Endothelial cell of coronary artery (primary cell): ENCODE results near the gene MARVELD3. TPM values are rescaled to one million over a fixed set of nuclear protein-coding genes. Genes with fewer than 3 reads are reported as not detected.

Experiments
- total RNA-seq: library from RNA; depleted of rRNA; stranded (reverse); fragments of >200 nt; gene quantifications from 2 replicates; pipeline ENCODE4 v1.2.3, GENCODE V29; 2014

Gene MARVELD3, protein sequence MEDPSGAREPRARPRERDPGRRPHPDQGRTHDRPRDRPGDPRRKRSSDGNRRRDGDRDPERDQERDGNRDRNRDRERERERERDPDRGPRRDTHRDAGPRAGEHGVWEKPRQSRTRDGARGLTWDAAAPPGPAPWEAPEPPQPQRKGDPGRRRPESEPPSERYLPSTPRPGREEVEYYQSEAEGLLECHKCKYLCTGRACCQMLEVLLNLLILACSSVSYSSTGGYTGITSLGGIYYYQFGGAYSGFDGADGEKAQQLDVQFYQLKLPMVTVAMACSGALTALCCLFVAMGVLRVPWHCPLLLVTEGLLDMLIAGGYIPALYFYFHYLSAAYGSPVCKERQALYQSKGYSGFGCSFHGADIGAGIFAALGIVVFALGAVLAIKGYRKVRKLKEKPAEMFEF
- total RNA-seq: not detected in 2 replicates

DNA sequence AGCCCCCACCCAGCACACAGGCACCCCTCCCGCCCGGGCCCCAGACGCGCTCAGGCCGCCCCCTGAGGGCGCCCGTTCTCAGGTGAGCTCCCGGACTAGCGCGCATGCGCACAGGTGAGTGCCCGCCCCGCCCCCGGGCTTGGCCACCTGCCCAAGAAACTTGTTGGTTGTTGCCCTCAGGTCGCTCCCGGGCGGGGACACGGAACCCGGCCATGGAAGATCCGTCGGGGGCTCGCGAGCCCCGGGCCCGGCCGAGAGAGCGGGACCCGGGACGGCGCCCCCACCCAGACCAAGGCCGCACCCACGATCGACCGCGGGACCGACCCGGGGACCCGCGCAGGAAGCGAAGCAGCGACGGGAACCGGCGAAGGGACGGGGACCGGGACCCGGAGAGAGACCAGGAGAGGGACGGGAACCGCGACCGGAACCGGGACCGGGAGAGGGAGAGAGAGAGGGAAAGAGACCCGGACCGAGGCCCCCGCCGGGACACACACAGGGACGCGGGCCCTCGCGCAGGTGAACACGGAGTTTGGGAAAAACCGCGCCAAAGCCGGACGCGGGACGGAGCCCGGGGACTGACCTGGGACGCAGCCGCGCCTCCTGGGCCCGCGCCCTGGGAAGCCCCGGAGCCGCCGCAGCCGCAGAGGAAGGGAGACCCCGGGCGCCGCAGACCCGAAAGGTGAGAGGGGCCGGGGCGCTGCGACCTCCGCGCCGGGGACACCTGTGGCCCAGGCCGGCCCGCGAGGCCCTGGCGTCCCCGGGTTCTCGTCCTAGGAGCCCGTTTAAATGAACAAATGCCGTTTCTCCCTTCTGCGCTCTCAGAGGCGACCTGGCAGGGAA, at the start of gene MARVELD3:
MARVELD3 (plus strand) TSS at position 167 of the 840 bp plus-strand sequence; CDS start at position 213, 46 bp downstream.

DNA sequence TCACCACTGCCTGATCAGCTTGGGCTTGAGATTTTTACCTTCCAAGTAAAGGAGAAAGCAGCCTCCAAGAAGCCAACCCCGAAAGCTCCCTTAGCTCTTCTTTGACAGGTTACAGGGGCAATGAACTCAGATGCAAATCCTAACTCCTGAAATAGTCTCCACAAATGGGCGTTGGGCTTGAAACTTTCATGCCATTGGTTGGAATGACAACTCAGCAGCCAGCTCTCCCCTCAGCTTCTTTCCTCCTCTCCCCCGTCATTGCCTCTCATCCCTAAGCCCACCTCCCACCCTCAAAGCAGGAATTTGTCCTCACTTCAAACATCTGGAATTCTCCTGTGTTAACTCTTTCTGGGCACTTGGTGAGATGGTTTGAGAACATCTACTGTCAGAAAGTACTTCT, 49.0 kb upstream of the MARVELD3 start, which contains the start of gene TAT:
TAT (minus strand) TSS at position 122 of the 400 bp plus-strand sequence. CDS start 677 bp downstream, outside the sequence.

Other genes starting within 250 kb of the MARVELD3 start
- not detected in 2 replicates for gene TLE7, start 184.1 kb upstream of the MARVELD3 start, total RNA-seq
- gene ZNF23, start 163.9 kb upstream of the MARVELD3 start, total RNA-seq: 4.2 and 7.2 TPM in 2 replicates
- 0.94 and 1.5 TPM in 2 replicates for gene ZNF19, start 136.9 kb upstream of the MARVELD3 start, total RNA-seq
- gene CHST4, start 99.8 kb upstream of the MARVELD3 start, total RNA-seq: not detected in 2 replicates
- not detected in 2 replicates for gene TAT, start 49.1 kb upstream of the MARVELD3 start, total RNA-seq
- 4.9 and 7.1 TPM in 2 replicates for gene PHLPP2, start 98.5 kb downstream of the MARVELD3 start, total RNA-seq
- 42.5 and 60.1 TPM in 2 replicates for gene AP1G1, start 182.7 kb downstream of the MARVELD3 start, total RNA-seq
- 11.3 and 16.5 TPM in 2 replicates for gene ATXN1L, start 219.8 kb downstream of the MARVELD3 start, total RNA-seq